Measurements from ENCODE around the gene SOX11.

Gene SOX11

GRCh38 chr2:5705490-5705889 lies 13.3 kb downstream of the SOX11 start:
- no peak for TF ChIP-seq CTCF (IDR thresholded peaks at IDR 0.05; ENCODE audit: low read depth, low read length)
- H3K4me3 ChIP-seq (ENCODE audit: low read depth, low read length) = no peak overlapping the region

GRCh38 chr2:5706717-5707455 lies 14.7 kb downstream of the SOX11 start:
- no peak overlapping the region for H3K4me3 ChIP-seq (ENCODE audit: low read depth, low read length)
- no peak for TF ChIP-seq CTCF (IDR thresholded peaks at IDR 0.05; ENCODE audit: low read depth, low read length)

- no peak overlapping the region for H3K4me3 ChIP-seq (ENCODE audit: low read depth, low read length)
- TF ChIP-seq CTCF (IDR thresholded peaks at IDR 0.05; ENCODE audit: low read depth, low read length) = no peak
These were observed 18.4 kb downstream of the SOX11 start for GRCh38 chr2:5710615-5711014.

- no peak overlapping the region for H3K4me3 ChIP-seq (ENCODE audit: low read depth, low read length)
- no peak for TF ChIP-seq CTCF (IDR thresholded peaks at IDR 0.05; ENCODE audit: low read depth, low read length)
These were observed 20.9 kb downstream of the SOX11 start for GRCh38 chr2:5713101-5713500.

GRCh38 chr2:5719629-5720334 lies 27.6 kb downstream of the SOX11 start:
- H3K4me3 ChIP-seq (ENCODE audit: low read depth, low read length) = no peak overlapping the region
- TF ChIP-seq CTCF (IDR thresholded peaks at IDR 0.05; ENCODE audit: low read depth, low read length) = no peak

GRCh38 chr2:5720426-5720825 lies 28.2 kb downstream of the SOX11 start:
- no peak for TF ChIP-seq CTCF (IDR thresholded peaks at IDR 0.05; ENCODE audit: low read depth, low read length)

GRCh38 chr2:5722236-5722635 lies 30.1 kb downstream of the SOX11 start:
- TF ChIP-seq CTCF (IDR thresholded peaks at IDR 0.05; ENCODE audit: low read depth, low read length) = no peak
- H3K4me3 ChIP-seq (ENCODE audit: low read depth, low read length) = no peak overlapping the region

More at GRCh38 chr2:5720426-5720825, 28.2 kb downstream of the SOX11 start:
- no peak overlapping the region for H3K4me3 ChIP-seq (ENCODE audit: low read depth, low read length)
